HG03108 (cell line): Measurements from ENCODE around the gene STARD10.
A peak's percentile ranks its signal among the peaks of the same experiment; 100 is the strongest.

Experiments
- ATAC-seq: cut with Tn5 transposase; IDR thresholded peaks from one replicate; pipeline ENCODE4 v1.9.1; 2021; ENCODE audit warnings: moderate library complexity; ENCODE audit not compliant: unreplicated experiment

The STARD10 gene

GRCh38 chr11:72732329-72732728, 61.5 kb downstream of the STARD10 start:
- no peak for ATAC-seq

GRCh38 chr11:72730737-72731136, 63.1 kb downstream of the STARD10 start:
- no peak for ATAC-seq

GRCh38 chr11:72730243-72730642, 63.6 kb downstream of the STARD10 start:
- no peak for ATAC-seq

GRCh38 chr11:72727521-72727920, 66.3 kb downstream of the STARD10 start:
- ATAC-seq, result no peak

GRCh38 chr11:72726266-72727220, 67.3 kb downstream of the STARD10 start:
- no peak for ATAC-seq

- no peak for ATAC-seq
These were observed 68.2 kb downstream of the STARD10 start for GRCh38 chr11:72725724-72726028.

GRCh38 chr11:72724851-72725723, 68.8 kb downstream of the STARD10 start:
- ATAC-seq, result no peak

- ATAC-seq, result no peak
These were observed 69.8 kb downstream of the STARD10 start for GRCh38 chr11:72724021-72724551.

- ATAC-seq, result no peak
These were observed 70.3 kb downstream of the STARD10 start for GRCh38 chr11:72723508-72723907.

GRCh38 chr11:72722050-72722748, 71.6 kb downstream of the STARD10 start:
- ATAC-seq, result peak; percentile 59

GRCh38 chr11:72721689-72722049, 72.2 kb downstream of the STARD10 start:
- ATAC-seq, result no peak

- ATAC-seq, result no peak
These were observed 72.6 kb downstream of the STARD10 start for GRCh38 chr11:72721276-72721675.

- ATAC-seq, result no peak
These were observed 73.1 kb downstream of the STARD10 start for GRCh38 chr11:72720784-72721183.

GRCh38 chr11:72720047-72720446, 73.8 kb downstream of the STARD10 start:
- no peak for ATAC-seq

GRCh38 chr11:72719551-72719950, 74.3 kb downstream of the STARD10 start:
- ATAC-seq, result no peak

- ATAC-seq, result peak; percentile 32
These were observed 74.7 kb downstream of the STARD10 start for GRCh38 chr11:72719144-72719543.

GRCh38 chr11:72718101-72718501, 75.7 kb downstream of the STARD10 start:
- no peak for ATAC-seq

- no peak for ATAC-seq
These were observed 76.9 kb downstream of the STARD10 start for GRCh38 chr11:72716788-72717435.

GRCh38 chr11:72716290-72716689, 77.6 kb downstream of the STARD10 start:
- ATAC-seq, result no peak

GRCh38 chr11:72712841-72713240, 81.0 kb downstream of the STARD10 start:
- ATAC-seq, result no peak
